LNCaP clone FGC (cell line): ENCODE results near the gene DIS3L2.

ENCODE experiments used
- DNase-seq: peaks from one replicate; pipeline ENCODE4 v3.0.0-alpha.2; 2011; ENCODE audit warnings: low read depth
- H3K4me3 ChIP-seq: 2 replicates; pipeline ENCODE4 v1.5.1; 2011; ENCODE audit warnings: mild to moderate bottlenecking, low read depth, low read length, control low read depth
- TF ChIP-seq, protein P1 (sequence below): IDR thresholded peaks from 2 replicates; pipeline ENCODE4 v1.5.1; 2012; ENCODE audit warnings: mild to moderate bottlenecking; ENCODE audit not compliant: control insufficient read depth, insufficient read depth; ENCODE audit errors: extremely low read depth

DIS3L2 gene

DNA sequence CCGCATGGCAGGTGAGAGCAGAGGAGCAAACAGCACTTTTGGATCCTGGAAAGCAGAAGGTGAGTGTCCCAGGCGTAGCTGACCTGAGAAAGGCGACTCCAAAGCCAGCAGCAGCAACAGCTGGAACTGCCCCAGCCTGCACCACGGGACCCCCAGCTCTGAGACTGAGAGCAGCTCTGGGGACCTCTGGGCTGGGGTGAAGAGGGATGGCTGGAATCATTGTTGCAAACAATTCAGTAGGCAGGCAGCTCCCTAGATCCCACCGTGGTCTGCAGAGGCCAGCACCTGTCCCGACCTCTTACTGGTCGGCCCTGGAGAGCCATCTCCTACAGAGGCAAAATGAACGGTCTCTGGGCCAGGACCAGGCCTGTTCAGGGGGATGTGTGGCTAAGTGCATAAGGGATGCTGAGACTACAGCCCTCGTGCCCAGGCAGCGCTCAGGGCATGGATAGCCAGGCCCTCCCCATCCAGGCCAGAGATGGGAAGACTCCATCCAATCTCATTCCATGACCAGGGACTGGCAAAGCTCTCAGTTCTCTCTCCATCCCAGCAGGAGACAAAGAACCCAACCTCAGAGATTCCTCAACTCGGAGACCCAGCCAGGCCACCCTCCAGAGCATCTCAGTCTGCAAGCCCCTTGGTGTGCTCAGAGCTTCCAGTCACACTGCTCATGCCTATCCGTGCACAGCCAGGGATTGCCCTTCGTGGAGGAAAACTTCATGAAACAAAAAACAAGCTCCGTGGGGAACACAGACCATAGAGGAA lies 378.8 kb downstream of the DIS3L2 start:
- H3K4me3 ChIP-seq = no peak overlapping the region
- no peak for DNase-seq
- TF ChIP-seq, protein P1, sequence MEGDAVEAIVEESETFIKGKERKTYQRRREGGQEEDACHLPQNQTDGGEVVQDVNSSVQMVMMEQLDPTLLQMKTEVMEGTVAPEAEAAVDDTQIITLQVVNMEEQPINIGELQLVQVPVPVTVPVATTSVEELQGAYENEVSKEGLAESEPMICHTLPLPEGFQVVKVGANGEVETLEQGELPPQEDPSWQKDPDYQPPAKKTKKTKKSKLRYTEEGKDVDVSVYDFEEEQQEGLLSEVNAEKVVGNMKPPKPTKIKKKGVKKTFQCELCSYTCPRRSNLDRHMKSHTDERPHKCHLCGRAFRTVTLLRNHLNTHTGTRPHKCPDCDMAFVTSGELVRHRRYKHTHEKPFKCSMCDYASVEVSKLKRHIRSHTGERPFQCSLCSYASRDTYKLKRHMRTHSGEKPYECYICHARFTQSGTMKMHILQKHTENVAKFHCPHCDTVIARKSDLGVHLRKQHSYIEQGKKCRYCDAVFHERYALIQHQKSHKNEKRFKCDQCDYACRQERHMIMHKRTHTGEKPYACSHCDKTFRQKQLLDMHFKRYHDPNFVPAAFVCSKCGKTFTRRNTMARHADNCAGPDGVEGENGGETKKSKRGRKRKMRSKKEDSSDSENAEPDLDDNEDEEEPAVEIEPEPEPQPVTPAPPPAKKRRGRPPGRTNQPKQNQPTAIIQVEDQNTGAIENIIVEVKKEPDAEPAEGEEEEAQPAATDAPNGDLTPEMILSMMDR = no peak

GRCh38 chr2:232341061-232341738 lies 379.7 kb downstream of the DIS3L2 start:
- TF ChIP-seq, protein P1 = no peak
- H3K4me3 ChIP-seq = no peak overlapping the region
- peak; percentile 17 for DNase-seq

DNA sequence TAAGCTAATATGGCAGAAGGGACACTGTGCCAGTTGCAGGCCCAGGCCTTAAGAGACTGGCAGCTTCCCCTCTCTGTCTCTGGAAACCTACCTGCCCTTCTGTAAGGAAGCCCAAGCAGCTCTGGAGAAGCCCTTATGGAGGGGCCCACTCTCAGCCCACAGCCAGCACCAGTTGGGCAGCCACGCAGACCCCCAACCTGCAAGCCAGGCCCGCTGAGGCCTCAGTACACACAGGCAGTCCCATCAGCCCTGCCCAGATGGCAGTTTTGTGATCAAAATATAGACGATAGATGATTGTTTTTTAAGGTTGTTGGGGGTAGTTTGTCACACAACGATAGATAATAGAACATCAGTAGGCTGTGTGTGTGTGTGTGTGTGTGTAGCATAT lies 380.2 kb downstream of the DIS3L2 start:
- no peak overlapping the region for H3K4me3 ChIP-seq
- TF ChIP-seq, protein P1 = no peak
- DNase-seq = no peak

GRCh38 chr2:232342635-232343565 lies 381.4 kb downstream of the DIS3L2 start:
- no peak for DNase-seq
- no peak overlapping the region for H3K4me3 ChIP-seq
- TF ChIP-seq, protein P1 = no peak

GRCh38 chr2:232343821-232344220 lies 382.3 kb downstream of the DIS3L2 start:
- no peak overlapping the region for H3K4me3 ChIP-seq
- TF ChIP-seq, protein P1 = no peak
- DNase-seq = no peak

DNA sequence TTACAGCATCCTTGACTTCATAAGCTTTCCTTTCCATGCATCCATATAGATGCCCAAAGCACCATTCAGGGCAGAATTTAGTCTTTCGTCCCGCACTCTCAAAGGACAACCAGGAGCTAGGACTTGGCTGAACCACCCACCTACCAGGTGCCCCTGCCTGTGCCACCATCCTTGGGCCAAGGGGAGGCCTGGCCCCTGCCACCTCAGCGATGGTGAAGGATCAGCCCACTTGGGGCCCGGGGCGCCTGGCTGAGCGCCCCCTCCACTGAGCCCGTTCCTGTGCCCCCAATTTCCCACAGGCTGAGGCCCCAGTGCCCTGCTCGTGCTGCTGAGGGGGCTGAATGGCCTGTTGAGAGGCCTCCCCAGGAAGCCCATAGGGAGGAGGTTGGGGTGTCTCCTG lies 383.7 kb downstream of the DIS3L2 start:
- no peak for DNase-seq
- TF ChIP-seq, protein P1 = no peak
- no peak overlapping the region for H3K4me3 ChIP-seq
